ENCODE results near the gene UST.

The UST gene

DNA sequence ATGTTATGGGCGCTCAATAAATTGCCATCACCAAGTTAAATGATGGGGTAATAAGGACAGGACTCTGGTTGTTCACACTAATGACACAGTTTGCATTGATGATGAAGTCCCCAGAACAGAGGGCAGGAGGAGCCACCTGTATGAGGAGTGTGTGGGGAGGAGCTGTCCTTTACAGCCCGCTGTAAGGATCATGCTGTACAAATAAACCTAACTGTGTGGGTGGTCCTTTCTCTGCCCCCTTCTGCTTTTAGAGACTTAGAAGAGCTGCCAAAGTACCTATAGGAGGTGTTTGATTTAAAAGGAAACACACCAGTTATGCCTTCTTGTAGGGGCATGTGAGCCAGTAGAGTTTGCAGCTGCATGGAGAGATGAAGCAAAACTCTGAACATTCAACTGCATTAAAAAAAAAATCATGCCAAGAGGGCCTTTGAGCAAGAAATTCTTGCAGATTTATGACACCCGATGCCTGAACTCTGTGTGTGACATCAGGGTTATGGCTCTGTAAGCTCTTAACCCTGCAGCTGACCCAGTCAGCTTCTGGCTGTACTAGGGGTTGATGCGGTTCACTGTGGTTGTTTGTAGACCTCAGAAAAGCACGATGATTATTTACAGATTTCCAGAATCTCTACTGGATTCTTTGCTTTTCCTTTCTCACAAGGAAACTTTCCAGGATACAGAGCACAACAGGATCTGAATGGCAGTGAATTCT lies 67.4 kb downstream of the UST start:
- no peak for DNase-seq

- no peak for DNase-seq
Observed at GRCh38 chr6:148814869-148815268, 68.0 kb downstream of the UST start.

DNA sequence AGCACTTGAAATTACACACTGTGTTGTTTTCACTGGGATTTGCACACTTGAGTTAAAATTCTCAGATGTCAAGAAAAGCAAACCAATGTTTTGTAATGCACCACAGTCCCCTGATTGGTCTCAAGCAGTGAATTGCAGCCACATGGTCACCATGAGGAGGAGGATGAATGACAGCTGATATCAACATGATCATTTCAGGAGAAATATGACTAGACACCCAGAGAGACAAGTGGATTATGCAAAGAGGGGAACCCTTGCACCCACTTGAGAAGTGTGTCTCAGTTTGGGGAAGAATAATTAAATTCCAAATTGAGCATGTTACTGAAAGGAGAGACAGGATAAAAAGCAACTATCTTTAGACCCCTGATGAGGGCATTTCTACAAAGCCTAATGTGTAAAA lies 69.3 kb downstream of the UST start:
- DNase-seq, result no peak

- DNase-seq, result no peak
Observed at GRCh38 chr6:148817689-148818088, 70.9 kb downstream of the UST start.

- no peak for DNase-seq
Observed at GRCh38 chr6:148818939-148819575, 72.2 kb downstream of the UST start.

DNA sequence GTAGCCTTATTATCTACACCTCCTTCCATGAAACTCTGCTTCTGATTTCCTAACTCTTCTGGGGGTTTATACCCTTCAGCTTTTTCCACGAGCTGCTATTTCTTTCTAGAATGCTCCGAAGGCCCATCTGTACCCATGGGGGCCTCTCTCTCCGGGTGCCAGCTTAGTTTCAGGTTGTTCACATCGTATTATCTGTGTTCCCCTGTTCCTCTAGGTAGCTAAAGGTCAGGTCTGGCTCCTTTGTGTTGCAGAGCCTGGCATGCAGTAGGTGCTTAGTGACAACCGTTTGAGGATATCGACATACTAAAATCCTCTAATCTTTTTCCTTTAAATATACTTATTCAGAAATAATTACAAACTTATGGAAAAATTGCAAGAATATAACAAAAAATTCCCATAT lies 73.0 kb downstream of the UST start:
- no peak for DNase-seq

DNA sequence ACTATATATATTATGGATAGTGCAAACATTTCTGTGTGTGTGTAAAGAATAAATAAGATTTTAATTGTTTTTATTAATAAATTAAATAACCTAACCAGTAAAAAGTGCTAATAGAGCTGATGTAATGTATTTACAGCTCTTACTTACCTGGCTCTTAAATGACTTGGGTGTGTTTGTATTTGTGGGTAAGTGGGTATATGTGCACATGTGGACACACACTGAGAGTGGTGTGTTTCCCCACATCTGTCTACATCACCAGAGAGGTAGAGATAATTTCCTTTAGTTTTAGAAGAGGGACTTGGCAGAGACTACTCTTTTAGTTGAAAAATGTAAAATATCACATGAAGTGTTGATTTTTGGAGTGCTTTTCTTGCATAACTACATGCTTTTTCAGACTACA lies 76.0 kb downstream of the UST start:
- DNase-seq, result no peak

GRCh38 chr6:148824291-148824690 lies 77.5 kb downstream of the UST start:
- DNase-seq, result no peak

GRCh38 chr6:148824960-148825359 lies 78.1 kb downstream of the UST start:
- DNase-seq, result no peak

GRCh38 chr6:148825492-148825891 lies 78.7 kb downstream of the UST start:
- DNase-seq, result no peak

GRCh38 chr6:148827416-148828045 lies 80.7 kb downstream of the UST start:
- DNase-seq, result no peak

GRCh38 chr6:148828047-148828446 lies 81.2 kb downstream of the UST start:
- DNase-seq, result no peak

DNA sequence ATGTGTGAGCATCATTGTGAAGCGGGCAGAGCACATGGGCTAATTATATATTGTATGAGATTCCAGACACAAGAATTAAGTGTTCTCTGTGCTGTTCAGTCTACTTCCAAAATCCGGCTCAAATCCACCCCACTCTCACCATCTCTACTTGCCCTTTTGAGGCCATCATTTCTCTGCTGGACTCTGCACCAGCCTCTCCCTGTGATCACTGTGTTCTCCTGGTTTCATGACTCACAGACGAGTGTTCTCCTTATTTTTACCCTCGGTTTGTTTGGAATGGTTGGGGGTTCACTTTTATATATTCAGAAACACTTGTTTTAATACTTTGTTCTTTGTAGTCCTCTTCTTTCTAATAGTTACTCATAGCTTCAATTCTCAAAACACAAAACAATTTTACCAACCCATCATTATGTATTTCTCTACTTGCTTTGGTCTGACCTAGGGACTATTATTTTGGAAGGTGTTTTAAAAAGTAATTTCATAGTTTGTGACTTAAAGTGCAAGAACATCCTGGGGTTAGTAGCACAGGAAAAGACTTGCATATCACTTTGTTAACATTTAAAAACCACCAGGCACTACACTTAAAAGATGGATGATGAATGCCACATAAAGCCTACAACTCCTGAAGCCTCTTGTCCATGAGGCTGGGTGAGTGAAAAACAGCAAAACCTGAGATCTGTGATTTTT lies 82.7 kb downstream of the UST start:
- no peak for DNase-seq

DNA sequence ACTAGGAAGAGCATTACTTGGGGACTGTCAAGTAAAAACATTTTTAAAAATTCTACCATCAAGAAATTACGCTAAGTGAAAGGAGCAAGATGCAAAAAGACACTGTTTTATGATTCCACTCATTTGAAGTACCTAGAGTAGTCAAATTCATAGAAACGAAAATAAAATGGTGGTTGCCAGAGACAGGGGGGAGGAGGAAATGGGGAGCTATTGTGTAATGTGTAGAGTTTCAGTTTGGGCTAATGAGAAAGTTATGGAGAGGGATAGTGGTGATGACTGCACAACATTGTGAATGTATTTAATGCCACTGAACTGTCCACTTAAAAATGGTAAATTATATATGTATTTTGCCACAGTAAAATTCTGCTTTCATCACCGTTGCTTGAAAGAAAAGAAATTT lies 83.8 kb downstream of the UST start:
- no peak for DNase-seq

DNA sequence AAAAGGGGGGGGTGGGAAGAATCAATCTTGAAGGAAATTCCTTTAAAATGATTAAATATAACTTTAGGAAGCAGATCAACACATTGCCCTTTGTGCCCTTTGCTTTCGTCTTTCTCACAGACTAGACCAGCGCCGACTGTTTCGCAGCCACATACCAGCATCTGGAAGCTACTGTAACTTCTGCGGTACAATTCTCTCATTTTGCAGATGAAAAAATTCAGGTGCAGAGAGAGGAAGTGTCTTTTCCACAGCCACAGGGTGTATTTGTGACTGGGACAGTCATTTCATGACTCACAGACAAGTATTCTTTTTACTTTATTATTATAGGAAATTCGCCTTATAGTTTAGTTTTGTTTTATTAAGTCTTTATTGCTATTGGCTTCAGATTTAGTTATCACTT lies 84.2 kb downstream of the UST start:
- no peak for DNase-seq

DNA sequence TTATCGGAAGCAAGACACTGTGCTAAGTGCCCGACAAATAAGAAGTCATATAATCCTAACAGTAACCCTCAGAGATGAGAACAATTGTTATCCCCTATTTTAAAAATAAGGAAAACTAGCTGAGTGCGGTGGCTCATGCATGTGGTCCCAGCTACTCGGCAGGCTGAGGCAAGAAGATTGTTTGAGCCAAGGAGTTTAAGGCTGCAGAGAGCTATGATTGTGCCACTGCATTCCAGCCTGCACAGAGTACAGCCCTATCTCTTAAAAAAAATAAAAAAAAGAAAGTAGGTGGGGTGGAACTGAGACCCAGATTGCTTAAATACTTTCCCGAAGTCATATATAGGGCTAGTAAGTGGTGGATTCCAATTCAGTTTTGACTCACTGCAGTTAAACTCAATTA lies 84.7 kb downstream of the UST start:
- no peak for DNase-seq

DNA sequence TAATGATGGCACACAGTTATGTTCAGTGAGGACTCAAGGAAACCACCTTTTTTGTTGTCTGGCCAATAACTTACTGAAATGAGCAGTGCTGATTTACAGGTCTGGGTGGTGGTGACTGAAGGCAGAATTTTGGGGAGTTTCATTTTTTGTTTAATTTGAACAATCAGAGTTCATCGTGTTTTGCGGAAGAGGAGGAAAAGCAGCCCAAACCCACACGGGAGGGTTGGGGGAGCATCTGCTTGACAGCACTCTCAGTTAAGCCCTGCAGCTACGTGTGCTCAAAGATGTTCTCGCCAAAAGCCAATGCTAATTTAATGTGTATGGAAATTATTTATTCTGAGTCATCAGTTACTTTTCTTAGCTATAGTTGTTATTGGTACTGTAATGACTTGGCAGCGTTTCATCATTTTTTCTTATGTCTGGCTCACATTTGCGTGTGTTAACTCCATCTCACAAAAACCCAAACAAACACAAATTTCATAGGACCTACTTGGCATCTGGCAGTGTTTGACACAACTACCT lies 89.2 kb downstream of the UST start:
- no peak for DNase-seq

- DNase-seq, result no peak
Observed at GRCh38 chr6:148836751-148837150, 89.9 kb downstream of the UST start.

DNA sequence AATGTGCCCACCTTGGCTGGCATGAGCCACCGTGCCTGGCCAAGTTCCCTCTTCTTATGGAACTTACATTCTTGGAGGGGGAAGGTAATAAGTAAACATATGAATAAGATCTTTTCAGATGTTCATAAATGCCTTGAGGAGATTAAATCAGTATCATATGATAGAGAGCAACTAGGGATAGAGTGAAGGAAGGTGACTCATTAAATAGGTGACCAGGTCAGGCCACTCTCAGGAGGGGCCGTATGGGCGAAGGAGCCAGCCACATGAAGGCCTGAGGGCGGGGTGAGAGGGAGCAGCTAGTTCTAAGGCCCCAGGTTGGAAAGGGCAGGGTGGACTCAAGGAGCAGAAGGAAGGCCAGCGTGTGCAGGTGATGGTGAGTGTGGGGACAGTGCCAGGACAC lies 91.1 kb downstream of the UST start:
- no peak for DNase-seq

GRCh38 chr6:148839044-148839443 lies 92.2 kb downstream of the UST start:
- DNase-seq, result no peak

DNA sequence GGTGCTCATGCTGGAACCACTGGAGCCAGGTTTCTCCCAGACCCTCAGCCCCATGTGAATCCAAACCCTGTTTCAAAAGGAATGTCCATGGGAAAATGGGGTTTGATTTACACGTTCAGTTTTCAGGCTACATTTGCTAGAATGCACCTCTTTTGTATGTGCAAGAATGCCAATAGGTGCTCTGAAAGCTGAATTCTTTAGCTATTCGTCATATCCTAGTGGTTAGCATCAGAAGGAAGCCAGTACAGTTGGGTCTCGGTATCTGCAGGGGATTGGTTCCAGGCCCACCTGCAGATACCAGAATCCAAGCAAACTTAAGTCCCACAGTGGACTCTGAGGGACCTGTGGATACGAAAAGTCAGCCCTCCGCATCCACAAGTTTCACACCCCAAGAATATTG lies 93.4 kb downstream of the UST start:
- no peak for DNase-seq

DNA sequence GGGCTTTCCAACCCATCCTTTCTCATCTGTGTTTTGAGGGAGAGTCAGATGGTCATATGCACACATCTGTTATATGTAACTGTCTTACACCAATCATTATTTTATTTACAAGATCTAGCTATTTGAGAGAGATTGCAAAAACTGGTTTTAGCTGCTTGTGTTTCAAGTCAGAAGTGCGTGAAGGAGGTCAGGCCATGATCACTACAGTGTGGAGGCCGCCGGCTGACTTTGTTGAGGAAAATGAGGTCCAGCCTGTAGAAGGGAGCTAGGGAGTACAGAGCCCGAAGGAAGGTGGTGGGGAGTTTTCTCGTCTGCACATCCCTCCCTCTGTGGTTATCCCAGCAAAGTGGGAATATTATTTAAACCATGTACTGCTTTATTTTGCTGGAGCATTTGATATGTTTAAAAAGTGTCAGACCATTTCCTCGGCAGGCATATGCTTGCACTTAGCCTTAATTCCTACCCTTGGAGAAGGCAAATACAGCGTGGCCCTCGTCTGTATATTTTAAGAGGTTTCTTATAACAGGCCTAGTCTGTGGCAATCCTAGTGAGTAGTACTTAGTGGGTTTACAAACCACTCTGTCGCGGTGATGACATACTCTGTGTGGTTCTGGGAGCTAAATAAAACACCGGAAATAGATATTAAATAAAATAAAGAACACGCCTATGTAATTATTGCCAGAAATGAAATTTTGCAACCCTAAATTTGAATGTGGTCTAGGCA lies 95.6 kb downstream of the UST start:
- DNase-seq, result no peak

- no peak for DNase-seq
Observed at GRCh38 chr6:148845464-148845863, 98.6 kb downstream of the UST start.

Data from GDM1 (cell line).